ENCODE results near the gene ADAM8.
A peak's percentile ranks its signal among the peaks of the same experiment; 100 is the strongest.
"Not testable (repeated sequence)": the region's sequence is repeated elsewhere in the genome, so short reads cannot be mapped to it uniquely, and the experiment has no call there.

ADAM8 gene

GRCh38 chr10:133276435-133277201 lies at the start of gene ADAM8:
Gene ADAM8 (minus strand): TSS chr10:133276868. CDS start chr10:133276817, 51 bp downstream.
- peaks cover 0 to 35% (median 30%) of the 10 kb centered on the region in 5 donors for H3K36me3 ChIP-seq (ENCODE audit: control insufficient read depth in 5 of 5, insufficient read depth in 5 of 5, low read length in 5 of 5)
- H3K9ac ChIP-seq (ENCODE audit: low read length in 5 of 5): no peak within 1 kb of the TSS
- H3K4me1 ChIP-seq (ENCODE audit: control insufficient read depth in 5 of 5, insufficient read depth in 5 of 5, low read length in 5 of 5): peaks cover 0 to 34% (median 11%) of the 10 kb centered on the region in 5 donors
- peak within 1 kb of the TSS in 3 of 5 donors; percentile 23 to 46 (median 41) for H3K4me3 ChIP-seq (ENCODE audit: low read depth in 1 of 5, low read length in 5 of 5)
- no peak within 1 kb of the TSS for H3K27ac ChIP-seq (ENCODE audit: low read depth, low read length)
- peaks cover 12 to 33% (median 26%) of the 10 kb centered on the region in 5 donors for H3K27me3 ChIP-seq (ENCODE audit: control insufficient read depth in 5 of 5, insufficient read depth in 4 of 5, low read length in 5 of 5)
- no peaks in the 10 kb centered on the region for H3K9me3 ChIP-seq (ENCODE audit: control insufficient read depth in 5 of 5, low read length in 5 of 5)

DNA sequence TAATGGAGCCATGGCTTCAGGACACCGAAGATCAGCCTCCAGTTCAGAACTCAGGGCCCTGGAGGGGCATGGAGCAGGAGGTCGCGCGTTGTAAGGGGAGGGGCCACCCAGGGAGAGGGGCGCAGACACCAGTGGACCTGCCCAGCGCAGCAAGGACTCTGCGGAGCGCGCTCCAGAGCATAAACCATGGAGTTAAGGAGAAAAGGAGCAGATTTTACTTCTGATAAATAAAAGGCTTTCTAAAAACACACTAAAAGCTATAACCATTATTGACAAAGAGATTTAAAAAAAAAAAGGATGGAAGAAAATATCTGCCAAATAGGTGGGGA lies 49.5 kb upstream of the ADAM8 start:
- Histone ChIP-seq H3K27ac (ENCODE audit: low read depth, low read length) (no peak overlapping the region), H3K9me3 (ENCODE audit: control insufficient read depth in 5 of 5, low read length in 5 of 5) (peaks cover 0 to 2% (median 0%) of the 10 kb centered on the region in 5 donors), H3K4me3 (ENCODE audit: low read depth in 1 of 5, low read length in 5 of 5) (peak overlapping the region in 1 of 5 donors; percentile 55), H3K4me1 (ENCODE audit: control insufficient read depth in 5 of 5, insufficient read depth in 5 of 5, low read length in 5 of 5) (peaks cover 0 to 21% (median 18%) of the 10 kb centered on the region in 5 donors), H3K36me3 (ENCODE audit: control insufficient read depth in 5 of 5, insufficient read depth in 5 of 5, low read length in 5 of 5) (no peaks in the 10 kb centered on the region), H3K27me3 (ENCODE audit: control insufficient read depth in 5 of 5, insufficient read depth in 4 of 5, low read length in 5 of 5) (peaks cover 34 to 57% (median 42%) of the 10 kb centered on the region in 5 donors), H3K9ac (ENCODE audit: low read length in 5 of 5) (no peak overlapping the region)

- no peaks in the 10 kb centered on the region for H3K36me3 ChIP-seq (ENCODE audit: control insufficient read depth in 5 of 5, insufficient read depth in 5 of 5, low read length in 5 of 5)
- peaks cover 0 to 7% (median 0%) of the 10 kb centered on the region in 5 donors for H3K9me3 ChIP-seq (ENCODE audit: control insufficient read depth in 5 of 5, low read length in 5 of 5)
- peaks cover 32 to 52% (median 42%) of the 10 kb centered on the region in 5 donors for H3K27me3 ChIP-seq (ENCODE audit: control insufficient read depth in 5 of 5, insufficient read depth in 4 of 5, low read length in 5 of 5)
- H3K27ac ChIP-seq (ENCODE audit: low read depth, low read length): no peak overlapping the region
- no peak overlapping the region for H3K9ac ChIP-seq (ENCODE audit: low read length in 5 of 5)
- peaks cover 0 to 21% (median 18%) of the 10 kb centered on the region in 5 donors for H3K4me1 ChIP-seq (ENCODE audit: control insufficient read depth in 5 of 5, insufficient read depth in 5 of 5, low read length in 5 of 5)
- H3K4me3 ChIP-seq (ENCODE audit: low read depth in 1 of 5, low read length in 5 of 5): peak overlapping the region in 4 of 5 donors; percentile 11 to 55 (median 32)
These were observed 49.0 kb upstream of the ADAM8 start for GRCh38 chr10:133325440-133326222.

GRCh38 chr10:133324857-133325260 lies 48.2 kb upstream of the ADAM8 start:
- Histone ChIP-seq H3K27me3 (ENCODE audit: control insufficient read depth in 5 of 5, insufficient read depth in 4 of 5, low read length in 5 of 5) (peaks cover 32 to 52% (median 43%) of the 10 kb centered on the region in 5 donors), H3K27ac (ENCODE audit: low read depth, low read length) (no peak overlapping the region), H3K9me3 (ENCODE audit: control insufficient read depth in 5 of 5, low read length in 5 of 5) (peaks cover 0 to 7% (median 0%) of the 10 kb centered on the region in 5 donors), H3K4me1 (ENCODE audit: control insufficient read depth in 5 of 5, insufficient read depth in 5 of 5, low read length in 5 of 5) (peaks cover 0 to 19% (median 15%) of the 10 kb centered on the region in 5 donors), H3K36me3 (ENCODE audit: control insufficient read depth in 5 of 5, insufficient read depth in 5 of 5, low read length in 5 of 5) (no peaks in the 10 kb centered on the region), H3K4me3 (ENCODE audit: low read depth in 1 of 5, low read length in 5 of 5) (peak overlapping the region in 2 of 5 donors; percentile 47 to 55), H3K9ac (ENCODE audit: low read length in 5 of 5) (no peak overlapping the region)

DNA sequence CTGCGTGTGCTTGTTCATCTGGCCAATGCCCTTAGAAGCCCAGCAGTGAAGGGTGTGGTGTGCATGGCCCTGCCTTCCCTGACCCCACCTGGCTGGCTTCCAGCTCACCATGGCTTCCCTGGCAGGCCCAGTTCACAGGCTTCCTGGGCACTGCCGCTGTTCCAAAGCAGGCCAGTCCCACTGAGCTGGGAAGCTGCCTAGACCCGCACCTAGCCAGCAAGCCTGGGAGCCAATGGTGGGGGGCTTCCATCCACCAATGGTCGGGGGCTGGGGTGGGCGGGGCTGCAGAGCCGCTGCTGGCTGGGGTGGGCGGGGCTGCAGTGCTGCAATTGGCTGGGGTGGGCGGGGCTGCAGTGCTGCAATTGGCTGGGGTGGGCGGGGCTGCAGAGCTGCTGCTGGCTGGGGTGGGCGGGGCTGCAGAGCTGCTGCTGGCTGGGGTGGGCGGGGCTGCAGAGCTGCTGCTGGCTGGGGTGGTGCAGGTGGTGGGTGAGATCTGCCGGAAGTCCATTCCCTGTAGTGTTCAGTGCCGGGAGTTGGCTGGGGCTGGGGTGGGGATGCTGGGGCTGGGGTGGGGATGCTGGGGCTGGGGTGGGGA lies 47.6 kb upstream of the ADAM8 start:
- Histone ChIP-seq H3K4me1 (ENCODE audit: control insufficient read depth in 5 of 5, insufficient read depth in 5 of 5, low read length in 5 of 5) (peaks cover 0 to 16% (median 13%) of the 10 kb centered on the region in 5 donors), H3K9ac (ENCODE audit: low read length in 5 of 5) (no peak overlapping the region), H3K36me3 (ENCODE audit: control insufficient read depth in 5 of 5, insufficient read depth in 5 of 5, low read length in 5 of 5) (no peaks in the 10 kb centered on the region), H3K27ac (ENCODE audit: low read depth, low read length) (no peak overlapping the region), H3K27me3 (ENCODE audit: control insufficient read depth in 5 of 5, insufficient read depth in 4 of 5, low read length in 5 of 5) (peaks cover 32 to 53% (median 46%) of the 10 kb centered on the region in 5 donors), H3K9me3 (ENCODE audit: control insufficient read depth in 5 of 5, low read length in 5 of 5) (peaks cover 0 to 7% (median 0%) of the 10 kb centered on the region in 5 donors), H3K4me3 (ENCODE audit: low read depth in 1 of 5, low read length in 5 of 5) (no peak overlapping the region)

GRCh38 chr10:133322064-133322709 lies 45.5 kb upstream of the ADAM8 start:
- not testable (repeated sequence) for H3K9ac ChIP-seq (ENCODE audit: low read length in 5 of 5); H3K27ac ChIP-seq (ENCODE audit: low read depth, low read length); H3K9me3 ChIP-seq (ENCODE audit: control insufficient read depth in 5 of 5, low read length in 5 of 5); H3K36me3 ChIP-seq (ENCODE audit: control insufficient read depth in 5 of 5, insufficient read depth in 5 of 5, low read length in 5 of 5); H3K4me3 ChIP-seq (ENCODE audit: low read depth in 1 of 5, low read length in 5 of 5)
- Histone ChIP-seq H3K27me3 (ENCODE audit: control insufficient read depth in 5 of 5, insufficient read depth in 4 of 5, low read length in 5 of 5) (peaks cover 28 to 41% (median 33%) of the 10 kb centered on the region in 5 donors), H3K4me1 (ENCODE audit: control insufficient read depth in 5 of 5, insufficient read depth in 5 of 5, low read length in 5 of 5) (peaks cover 0 to 24% (median 17%) of the 10 kb centered on the region in 5 donors)

GRCh38 chr10:133320852-133321422 lies 44.3 kb upstream of the ADAM8 start:
- peaks cover 16 to 29% (median 21%) of the 10 kb centered on the region in 5 donors for H3K27me3 ChIP-seq (ENCODE audit: control insufficient read depth in 5 of 5, insufficient read depth in 4 of 5, low read length in 5 of 5)

DNA sequence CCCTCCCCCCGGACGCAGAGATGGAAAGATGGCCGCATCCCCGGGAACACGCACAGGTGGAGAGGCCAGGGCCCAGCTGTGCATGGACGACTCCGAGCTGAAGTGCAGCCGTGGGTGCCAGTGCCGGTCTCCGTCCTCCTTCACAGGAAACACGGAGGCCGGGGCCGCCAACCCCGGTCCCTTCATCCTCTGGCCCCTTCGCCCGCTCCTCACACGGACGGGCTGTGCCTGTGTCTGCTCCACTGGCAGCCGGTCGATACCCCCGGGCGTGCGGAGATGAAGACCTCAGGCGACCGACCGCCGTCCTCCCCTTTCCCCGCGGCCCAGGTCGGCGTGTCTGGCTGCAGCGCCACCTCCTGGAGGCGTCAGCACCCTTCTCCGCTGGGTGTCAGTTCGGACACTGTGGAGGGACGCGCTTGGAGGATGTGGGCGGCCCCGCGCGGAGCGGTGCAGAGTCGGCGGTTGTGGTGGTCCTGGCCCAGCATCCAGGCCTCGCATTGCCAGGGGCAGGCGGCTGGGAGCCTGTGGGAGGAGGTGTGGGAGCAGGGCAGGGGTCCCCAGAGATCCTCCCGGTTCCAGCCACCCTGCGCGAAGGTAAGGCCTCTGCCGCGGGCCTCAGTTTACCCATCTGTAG lies 41.9 kb upstream of the ADAM8 start:
- H3K4me1 ChIP-seq (ENCODE audit: control insufficient read depth in 5 of 5, insufficient read depth in 5 of 5, low read length in 5 of 5): peaks cover 0 to 9% (median 7%) of the 10 kb centered on the region in 5 donors
- H3K9me3 ChIP-seq (ENCODE audit: control insufficient read depth in 5 of 5, low read length in 5 of 5): peaks cover 0 to 7% (median 0%) of the 10 kb centered on the region in 5 donors
- H3K27me3 ChIP-seq (ENCODE audit: control insufficient read depth in 5 of 5, insufficient read depth in 4 of 5, low read length in 5 of 5): peaks cover 7 to 19% (median 11%) of the 10 kb centered on the region in 5 donors
- peak overlapping the region in 3 of 5 donors; percentile 41 to 54 (median 45) for H3K4me3 ChIP-seq (ENCODE audit: low read depth in 1 of 5, low read length in 5 of 5)
- no peaks in the 10 kb centered on the region for H3K36me3 ChIP-seq (ENCODE audit: control insufficient read depth in 5 of 5, insufficient read depth in 5 of 5, low read length in 5 of 5)
- peak overlapping the region in 1 of 5 donors; percentile 17 for H3K9ac ChIP-seq (ENCODE audit: low read length in 5 of 5)
- H3K27ac ChIP-seq (ENCODE audit: low read depth, low read length): no peak overlapping the region

More at GRCh38 chr10:133320852-133321422, 44.3 kb upstream of the ADAM8 start:
- H3K27ac ChIP-seq (ENCODE audit: low read depth, low read length); H3K9ac ChIP-seq (ENCODE audit: low read length in 5 of 5); H3K4me3 ChIP-seq (ENCODE audit: low read depth in 1 of 5, low read length in 5 of 5); H3K9me3 ChIP-seq (ENCODE audit: control insufficient read depth in 5 of 5, low read length in 5 of 5); H3K36me3 ChIP-seq (ENCODE audit: control insufficient read depth in 5 of 5, insufficient read depth in 5 of 5, low read length in 5 of 5): not testable (repeated sequence)
- peaks cover 0 to 20% (median 15%) of the 10 kb centered on the region in 5 donors for H3K4me1 ChIP-seq (ENCODE audit: control insufficient read depth in 5 of 5, insufficient read depth in 5 of 5, low read length in 5 of 5)

- peaks cover 0 to 9% (median 7%) of the 10 kb centered on the region in 5 donors for H3K4me1 ChIP-seq (ENCODE audit: control insufficient read depth in 5 of 5, insufficient read depth in 5 of 5, low read length in 5 of 5)
- H3K27ac ChIP-seq (ENCODE audit: low read depth, low read length): no peak overlapping the region
- H3K9me3 ChIP-seq (ENCODE audit: control insufficient read depth in 5 of 5, low read length in 5 of 5): peaks cover 0 to 7% (median 0%) of the 10 kb centered on the region in 5 donors
- peaks cover 0 to 14% (median 12%) of the 10 kb centered on the region in 5 donors for H3K36me3 ChIP-seq (ENCODE audit: control insufficient read depth in 5 of 5, insufficient read depth in 5 of 5, low read length in 5 of 5)
- peaks cover 7 to 16% (median 11%) of the 10 kb centered on the region in 5 donors for H3K27me3 ChIP-seq (ENCODE audit: control insufficient read depth in 5 of 5, insufficient read depth in 4 of 5, low read length in 5 of 5)
- H3K4me3 ChIP-seq (ENCODE audit: low read depth in 1 of 5, low read length in 5 of 5): no peak overlapping the region
- H3K9ac ChIP-seq (ENCODE audit: low read length in 5 of 5): no peak overlapping the region
These were observed 40.1 kb upstream of the ADAM8 start for GRCh38 chr10:133316732-133317131.
